Uterine smooth muscle cell (primary cell): ENCODE measurements around the gene SESN3. TPM values are rescaled to one million over a fixed set of nuclear protein-coding genes. Genes with fewer than 3 reads are reported as not detected.

Experiments used
- total RNA-seq: library from RNA; depleted of rRNA; stranded (reverse); fragments of >200 nt; gene quantifications from 2 replicates; pipeline ENCODE4 v1.2.3, GENCODE V29; 2014

SESN3 gene, protein sequence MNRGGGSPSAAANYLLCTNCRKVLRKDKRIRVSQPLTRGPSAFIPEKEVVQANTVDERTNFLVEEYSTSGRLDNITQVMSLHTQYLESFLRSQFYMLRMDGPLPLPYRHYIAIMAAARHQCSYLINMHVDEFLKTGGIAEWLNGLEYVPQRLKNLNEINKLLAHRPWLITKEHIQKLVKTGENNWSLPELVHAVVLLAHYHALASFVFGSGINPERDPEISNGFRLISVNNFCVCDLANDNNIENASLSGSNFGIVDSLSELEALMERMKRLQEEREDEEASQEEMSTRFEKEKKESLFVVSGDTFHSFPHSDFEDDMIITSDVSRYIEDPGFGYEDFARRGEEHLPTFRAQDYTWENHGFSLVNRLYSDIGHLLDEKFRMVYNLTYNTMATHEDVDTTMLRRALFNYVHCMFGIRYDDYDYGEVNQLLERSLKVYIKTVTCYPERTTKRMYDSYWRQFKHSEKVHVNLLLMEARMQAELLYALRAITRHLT
- 7.0 and 10.6 TPM in 2 replicates for total RNA-seq

DNA sequence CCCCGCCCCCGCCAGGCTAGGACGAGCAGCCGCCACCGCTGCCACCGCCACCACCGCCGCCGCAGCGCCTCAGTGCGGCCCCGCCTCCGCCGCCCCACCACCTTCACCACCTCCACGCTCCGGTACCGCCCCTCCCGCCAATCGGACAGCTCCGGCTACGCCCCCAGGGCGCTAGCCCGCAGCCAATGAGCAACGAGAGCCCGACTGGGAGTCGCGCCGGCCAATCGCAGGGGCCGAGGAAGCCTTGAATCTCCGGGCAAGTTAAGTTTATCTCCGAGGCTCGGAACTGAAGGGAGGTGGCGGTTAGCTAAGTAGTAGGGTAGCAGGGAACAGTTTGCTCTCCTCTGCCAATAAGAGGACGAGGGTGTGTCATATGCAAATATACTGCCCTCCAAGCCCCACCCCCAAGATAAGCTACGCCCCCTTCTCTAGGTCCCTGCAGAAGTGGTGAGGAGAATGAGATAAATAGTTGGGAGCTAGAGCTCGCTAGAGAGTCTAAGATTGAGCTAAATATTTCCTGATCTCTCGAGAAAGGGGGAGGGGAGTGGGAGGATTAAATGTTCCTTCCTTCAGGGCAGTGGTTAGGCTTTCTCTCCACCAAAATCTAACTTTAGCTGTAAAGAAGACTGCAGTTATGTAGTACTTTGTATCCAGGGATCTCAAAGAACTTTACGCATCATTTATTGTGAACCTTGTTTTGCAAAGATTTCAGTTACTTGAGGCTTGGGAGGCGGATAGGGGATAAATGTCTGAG is at the start of gene SESN3:
TSS of gene SESN3 (minus strand) at position 76 of the 754 bp plus-strand sequence. CDS start 342 bp downstream, outside the sequence.

Other genes starting within 250 kb of the SESN3 start
- gene KDM4E, start 205.9 kb downstream of the SESN3 start, total RNA-seq = under 0.01 TPM in 1 of 2 replicates, not detected in the other
- gene KDM4F, start 181.8 kb downstream of the SESN3 start, total RNA-seq = not detected in 2 replicates
- 10.6 and 13.6 TPM in 2 replicates for gene SRSF8, start 164.3 kb downstream of the SESN3 start, total RNA-seq
- 53.7 and 60.5 TPM in 2 replicates for gene ENDOD1, start 141.4 kb downstream of the SESN3 start, total RNA-seq